NCI-H1092 (cell line): ENCODE data around the gene DLL1.
"Not testable (repeated sequence)": the region's sequence is repeated elsewhere in the genome, so short reads cannot be mapped to it uniquely, and the experiment has no call there.

ENCODE experiments used
- DNase-seq: peaks from one replicate; lab custom pipeline; 2025; lab: John Stamatoyannopoulos, UW

DLL1 gene, protein sequence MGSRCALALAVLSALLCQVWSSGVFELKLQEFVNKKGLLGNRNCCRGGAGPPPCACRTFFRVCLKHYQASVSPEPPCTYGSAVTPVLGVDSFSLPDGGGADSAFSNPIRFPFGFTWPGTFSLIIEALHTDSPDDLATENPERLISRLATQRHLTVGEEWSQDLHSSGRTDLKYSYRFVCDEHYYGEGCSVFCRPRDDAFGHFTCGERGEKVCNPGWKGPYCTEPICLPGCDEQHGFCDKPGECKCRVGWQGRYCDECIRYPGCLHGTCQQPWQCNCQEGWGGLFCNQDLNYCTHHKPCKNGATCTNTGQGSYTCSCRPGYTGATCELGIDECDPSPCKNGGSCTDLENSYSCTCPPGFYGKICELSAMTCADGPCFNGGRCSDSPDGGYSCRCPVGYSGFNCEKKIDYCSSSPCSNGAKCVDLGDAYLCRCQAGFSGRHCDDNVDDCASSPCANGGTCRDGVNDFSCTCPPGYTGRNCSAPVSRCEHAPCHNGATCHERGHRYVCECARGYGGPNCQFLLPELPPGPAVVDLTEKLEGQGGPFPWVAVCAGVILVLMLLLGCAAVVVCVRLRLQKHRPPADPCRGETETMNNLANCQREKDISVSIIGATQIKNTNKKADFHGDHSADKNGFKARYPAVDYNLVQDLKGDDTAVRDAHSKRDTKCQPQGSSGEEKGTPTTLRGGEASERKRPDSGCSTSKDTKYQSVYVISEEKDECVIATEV

DNA sequence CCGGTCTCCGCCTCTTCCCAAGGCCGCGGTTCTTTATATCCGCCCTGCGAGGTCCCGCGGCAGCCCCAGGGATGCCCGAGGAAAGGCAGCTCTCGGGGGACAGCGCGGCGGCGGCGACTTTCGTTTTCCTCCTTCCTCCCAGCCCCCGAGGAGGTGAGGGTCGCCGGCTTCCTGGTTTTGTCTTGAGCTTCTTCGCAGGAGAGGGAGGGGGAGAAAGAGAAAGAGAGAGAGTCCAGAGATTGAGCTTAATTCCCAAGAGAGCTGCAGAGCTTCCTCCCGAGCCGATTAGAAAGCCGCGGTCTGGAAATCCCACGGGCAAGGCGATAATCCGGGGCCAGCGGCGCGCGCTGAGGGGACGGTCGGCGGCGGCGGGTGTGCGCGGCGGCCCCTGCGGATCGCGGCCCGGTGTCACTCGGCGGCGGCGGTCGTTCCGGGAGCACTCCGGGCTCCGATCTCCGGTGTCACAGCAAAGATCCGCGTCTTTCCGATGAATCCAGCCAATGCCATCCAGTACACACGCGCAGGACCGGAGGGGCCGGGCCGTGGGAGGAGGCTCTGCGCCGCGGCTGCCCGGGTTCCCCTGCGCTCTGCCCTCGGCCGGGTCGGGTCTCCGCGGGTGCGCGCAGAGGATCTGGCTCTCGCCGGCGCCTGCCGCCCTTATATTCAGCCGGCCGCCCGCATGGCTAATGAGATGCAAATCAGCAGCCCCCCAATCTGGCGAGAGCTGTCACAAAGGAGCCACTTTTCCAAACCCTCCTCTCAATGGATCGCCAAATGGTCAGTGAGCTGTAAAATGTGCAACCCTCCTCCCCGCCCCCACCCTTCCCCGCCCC, at the start of gene DLL1:
Gene DLL1 (minus strand): TSS at position 783 of the 833 bp plus-strand sequence. CDS start 939 bp downstream, outside the sequence.
- DNase-seq = peak; percentile 91

DNA sequence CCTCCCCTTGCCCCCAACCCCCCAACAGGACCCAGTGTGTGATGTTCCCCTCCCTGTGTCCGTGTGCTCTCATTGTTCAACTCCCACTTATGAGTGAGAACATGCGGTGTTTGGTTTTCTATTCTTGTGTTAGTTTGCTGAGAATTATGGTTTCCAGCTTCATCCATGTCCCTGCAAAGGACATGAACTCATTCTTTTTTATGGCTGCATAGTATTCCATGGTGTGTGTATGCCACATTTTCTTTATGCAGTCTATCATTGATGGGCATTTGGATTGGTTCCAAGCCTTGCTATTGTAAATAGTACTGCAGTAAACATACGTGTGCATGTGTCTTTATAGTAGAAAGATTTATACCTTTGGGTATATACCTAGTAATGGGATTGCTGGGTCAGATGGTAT, 44.3 kb upstream of the DLL1 start:
- not testable (repeated sequence) for DNase-seq

DNA sequence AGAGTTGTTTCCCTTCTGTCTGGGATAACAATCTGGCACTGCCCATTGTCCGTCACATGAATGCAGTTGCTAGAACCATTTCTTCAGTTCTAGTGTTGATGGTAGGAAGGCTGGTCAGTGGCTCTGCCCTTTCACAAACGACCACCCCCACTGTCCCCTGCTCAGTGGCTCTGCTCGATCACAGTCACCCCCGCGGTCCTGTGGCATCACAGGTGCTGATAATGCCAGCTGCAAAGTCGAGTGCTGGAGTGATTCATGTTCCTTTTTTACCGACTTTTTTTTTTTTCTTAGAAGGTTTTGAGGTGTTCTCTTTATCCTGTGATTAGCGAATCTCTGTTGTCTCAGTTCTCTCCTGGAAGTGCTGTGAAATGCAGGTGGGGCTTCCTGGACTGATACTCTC, 38.4 kb upstream of the DLL1 start:
- DNase-seq = no peak

DNA sequence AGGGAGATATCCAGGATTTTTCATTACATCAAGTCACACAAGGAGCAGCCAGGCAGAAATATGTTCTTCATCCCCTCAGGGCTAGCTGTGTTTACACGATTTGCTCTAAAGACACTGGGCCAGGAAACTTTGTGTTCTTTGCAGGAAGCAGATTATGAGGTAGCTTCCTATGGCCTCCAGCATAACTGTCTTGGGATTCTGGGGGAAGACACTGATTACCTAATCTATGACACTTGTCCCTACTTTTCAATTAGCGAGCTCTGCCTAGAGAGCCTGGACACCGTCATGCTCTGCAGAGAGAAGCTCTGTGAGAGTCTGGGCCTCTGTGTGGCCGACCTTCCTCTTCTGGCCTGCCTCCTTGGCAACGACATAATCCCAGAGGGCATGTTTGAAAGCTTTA, 26.8 kb upstream of the DLL1 start:
- no peak for DNase-seq

DNA sequence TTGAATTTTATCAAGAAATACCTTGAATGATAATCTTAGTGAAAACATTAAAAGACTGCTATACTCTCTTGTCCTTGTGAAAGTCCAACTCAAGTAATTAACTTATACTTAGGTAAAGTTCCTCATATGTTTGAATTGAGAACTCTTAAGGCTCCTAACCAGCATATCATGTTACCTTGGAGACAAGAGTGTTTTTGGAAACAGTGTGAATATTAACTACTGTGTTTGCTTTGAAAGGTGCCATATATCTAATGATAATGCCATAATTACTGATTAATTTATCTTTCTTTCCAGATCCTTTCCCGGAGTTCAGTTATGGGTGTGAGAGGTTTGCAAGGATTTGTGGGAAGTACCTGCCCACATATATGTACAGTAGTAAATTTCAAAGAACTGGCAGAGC, 26.2 kb upstream of the DLL1 start:
- DNase-seq = no peak

DNA sequence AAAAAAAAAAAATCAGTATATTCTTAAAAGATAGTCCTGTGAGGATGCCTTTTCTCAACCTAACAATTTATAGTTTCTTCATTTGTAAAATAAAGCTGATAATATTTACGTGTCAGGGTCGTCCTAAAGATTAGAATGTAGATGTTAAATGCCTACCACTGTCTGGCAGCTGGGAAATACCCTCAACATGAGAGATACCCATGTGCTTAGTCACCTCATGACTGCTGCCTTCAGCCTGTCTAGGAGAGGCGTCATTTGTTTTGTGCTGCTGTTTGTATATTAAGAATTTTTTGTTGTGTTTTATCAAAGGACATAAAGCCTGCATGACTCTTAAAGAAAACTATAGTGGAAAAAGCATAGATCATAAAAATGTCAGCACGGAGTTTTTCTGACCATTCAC, 25.2 kb upstream of the DLL1 start:
- DNase-seq = no peak

DNA sequence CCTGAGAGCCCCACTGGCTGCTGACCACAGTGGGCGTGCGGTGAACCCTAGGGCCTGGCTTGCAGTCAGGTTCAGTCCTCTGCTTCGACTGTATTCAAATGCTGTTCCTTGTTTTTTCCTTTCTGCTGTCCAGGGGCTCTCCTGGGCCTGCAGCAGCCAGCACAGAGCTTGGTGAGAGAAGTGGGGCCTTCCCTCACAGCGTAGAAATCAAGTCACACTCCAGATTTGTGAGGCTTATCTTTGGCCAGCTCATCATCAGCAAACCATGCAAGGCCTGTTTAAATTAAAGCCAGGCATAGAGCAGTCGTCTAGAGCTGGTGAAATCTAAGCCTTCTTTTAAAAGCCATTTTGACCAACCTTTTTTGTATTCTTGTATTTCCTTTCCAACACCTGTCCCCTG, 24.1 kb upstream of the DLL1 start:
- DNase-seq = no peak

DNA sequence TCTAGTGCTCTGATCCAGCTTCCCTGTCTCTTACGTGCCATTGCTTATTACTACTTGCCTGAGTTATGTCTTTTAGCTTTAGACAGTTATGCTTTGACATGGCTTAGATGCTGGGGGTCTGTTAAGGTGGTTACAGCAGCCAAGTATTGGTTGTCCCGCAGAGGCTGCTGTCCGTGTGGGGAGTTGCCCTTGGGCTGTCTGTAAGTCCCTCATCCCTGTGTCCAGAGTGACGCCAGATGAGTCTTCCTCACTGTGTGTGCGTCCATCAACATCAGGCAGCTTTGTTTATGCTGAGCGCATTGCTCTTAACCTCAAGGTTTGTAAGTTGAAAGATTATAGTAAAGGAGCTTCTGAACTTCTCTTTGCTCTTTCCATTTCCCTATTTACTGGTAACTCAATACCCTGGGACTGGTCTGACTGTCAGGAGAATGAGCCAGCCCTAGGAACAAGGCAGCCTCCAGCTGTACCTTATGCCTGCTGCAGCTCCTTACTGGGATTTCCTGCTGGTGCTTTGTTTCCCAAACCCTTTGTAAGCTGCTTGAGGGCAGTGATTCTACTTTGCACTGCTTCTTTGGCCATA, 22.9 kb upstream of the DLL1 start:
- no peak for DNase-seq

DNA sequence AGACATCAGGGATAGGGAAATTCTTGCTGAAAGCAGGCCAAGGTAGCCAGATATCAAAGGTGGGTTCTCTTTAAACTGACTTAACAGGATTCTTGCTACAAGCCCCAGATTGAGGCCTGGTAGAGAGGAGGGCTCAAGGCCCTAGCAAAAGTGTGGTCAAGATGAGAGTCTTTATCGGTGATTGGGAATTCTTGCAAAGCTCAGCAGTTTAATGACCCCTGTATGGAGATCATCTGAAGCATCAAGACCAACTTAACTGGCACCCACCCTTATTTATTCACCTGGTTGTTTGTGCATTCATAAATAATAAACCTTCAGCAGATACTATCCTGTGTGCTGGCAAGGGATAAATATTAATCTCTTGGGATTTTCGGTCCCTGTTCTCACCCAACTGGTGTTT, 22.0 kb upstream of the DLL1 start:
- no peak for DNase-seq

DNA sequence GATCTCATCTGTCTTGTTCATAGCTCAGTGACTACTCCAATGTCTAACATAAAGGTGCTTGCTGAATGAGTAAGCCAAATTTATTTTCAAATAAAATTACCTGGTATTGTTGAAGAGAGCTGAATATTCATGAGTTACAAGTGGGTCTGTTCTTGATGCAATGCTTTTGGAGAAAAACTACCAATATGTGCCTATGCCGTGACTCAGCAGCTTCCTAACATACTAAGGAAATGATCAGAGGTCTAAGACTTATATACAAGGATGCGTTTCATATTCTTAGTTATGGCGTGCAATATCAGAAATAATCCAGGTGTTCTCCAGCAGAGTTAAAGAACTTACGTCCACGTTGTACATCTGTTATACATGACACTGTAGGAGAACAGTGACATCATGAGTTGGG, 20.8 kb upstream of the DLL1 start:
- no peak for DNase-seq

DNA sequence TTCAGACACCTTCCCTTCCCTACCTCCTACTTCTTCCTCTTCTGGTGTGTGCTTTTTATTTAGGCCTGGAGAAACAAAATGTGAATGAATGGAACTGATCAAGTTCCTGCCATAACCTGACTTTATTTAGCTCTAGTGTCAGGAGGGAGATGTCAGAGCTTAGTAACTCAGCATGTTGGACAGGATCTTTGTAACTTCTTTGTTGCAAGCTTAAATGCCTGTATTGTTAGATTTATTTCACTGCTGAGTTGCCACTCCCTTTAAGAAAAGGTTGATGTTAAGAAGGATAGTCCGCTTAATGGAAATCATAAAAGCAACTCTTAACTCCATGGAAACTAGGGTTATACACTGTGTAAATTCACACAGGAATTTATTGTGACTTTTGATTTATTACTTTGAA, 17.9 kb upstream of the DLL1 start:
- DNase-seq = no peak

DNA sequence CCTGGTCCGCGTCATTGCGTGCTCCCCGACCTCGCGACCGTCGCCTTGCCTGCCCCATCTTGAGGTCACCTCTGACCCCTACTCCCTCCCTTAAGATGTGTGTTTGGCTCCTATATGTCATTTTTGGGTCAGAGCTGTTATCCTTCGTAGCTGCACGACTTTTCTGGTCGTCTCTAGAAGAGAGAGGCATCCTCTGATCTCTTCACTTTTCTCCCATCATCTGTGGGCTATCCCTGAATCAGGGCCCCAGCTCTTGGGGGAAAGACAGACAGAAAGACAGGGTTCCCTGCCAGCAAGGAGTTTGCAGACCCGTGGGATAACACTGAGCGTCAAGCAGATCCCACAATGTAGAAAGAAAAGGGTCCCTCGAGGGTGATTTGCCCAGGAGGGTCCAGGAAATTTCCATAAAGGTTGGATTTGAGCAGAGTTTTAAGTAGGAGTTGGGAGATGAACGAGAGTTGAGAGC, 16.2 kb upstream of the DLL1 start:
- no peak for DNase-seq

DNA sequence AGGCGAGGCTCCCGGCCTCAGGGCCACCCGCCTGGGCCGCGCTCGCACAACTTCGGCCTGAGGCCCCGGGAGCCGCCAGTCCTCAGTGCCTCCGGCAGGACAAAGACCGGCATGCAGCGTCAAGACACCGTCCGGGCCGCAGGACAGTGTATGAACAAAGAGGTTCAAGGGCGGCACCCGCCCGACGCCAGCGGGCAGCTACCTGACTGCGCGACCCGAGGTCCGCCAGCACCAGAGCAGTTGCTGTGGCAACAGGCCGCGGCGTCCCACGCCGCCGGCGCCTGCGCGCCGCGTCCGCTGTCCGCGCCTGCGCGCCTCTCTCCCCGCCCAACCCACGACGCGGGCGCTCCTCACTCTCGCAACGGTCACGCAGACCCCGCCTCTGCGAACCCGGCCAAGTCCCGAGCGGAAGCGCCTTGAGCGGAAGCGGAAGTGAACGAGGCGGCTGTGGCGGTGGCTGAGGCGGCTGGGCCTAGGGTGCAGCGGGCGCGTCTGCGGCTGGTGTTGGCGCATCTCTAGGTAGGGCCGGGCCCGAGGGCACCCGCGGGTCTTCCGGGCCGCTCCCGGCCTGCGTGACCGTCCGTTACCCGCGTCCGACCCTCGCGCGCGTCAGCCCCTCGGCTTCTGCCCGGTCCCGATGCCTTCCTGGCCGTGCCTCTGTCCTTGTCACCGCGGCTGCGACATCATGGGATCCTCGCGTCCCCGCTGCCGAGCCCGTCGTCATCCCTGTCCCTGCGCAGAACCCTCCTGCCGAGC, 15.6 kb upstream of the DLL1 start, which contains the start of gene FAM120B:
Gene FAM120B (plus strand): TSS at position 435 of the 756 bp plus-strand sequence. CDS start 10,633 bp downstream, outside the sequence.
- peak; percentile 99 for DNase-seq

DNA sequence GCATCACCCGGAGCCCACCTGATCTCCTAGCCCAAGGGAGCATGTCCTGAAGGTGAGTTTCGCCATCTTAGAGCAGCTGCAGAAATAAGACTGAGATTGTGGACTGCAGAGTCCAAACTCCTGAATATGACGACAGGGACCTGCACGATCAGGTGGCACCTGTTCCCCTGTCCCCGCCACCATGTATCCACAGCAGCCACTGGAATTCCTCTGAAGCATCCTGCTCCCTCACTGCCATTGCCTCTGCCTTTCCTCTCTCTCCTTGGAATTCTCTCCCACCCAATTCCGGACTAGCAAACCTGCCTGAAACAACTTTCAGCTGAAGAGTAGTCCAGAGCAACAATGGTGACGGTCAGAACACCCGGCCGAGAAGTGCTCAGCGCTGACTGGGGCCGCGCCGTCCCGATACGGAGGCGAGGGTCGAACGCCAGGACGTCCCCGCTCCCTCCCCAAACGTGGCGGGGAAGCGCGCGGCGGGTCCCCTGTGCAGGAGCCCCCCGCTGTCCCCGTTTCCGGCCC, 15.0 kb upstream of the DLL1 start:
- DNase-seq = no peak

DNA sequence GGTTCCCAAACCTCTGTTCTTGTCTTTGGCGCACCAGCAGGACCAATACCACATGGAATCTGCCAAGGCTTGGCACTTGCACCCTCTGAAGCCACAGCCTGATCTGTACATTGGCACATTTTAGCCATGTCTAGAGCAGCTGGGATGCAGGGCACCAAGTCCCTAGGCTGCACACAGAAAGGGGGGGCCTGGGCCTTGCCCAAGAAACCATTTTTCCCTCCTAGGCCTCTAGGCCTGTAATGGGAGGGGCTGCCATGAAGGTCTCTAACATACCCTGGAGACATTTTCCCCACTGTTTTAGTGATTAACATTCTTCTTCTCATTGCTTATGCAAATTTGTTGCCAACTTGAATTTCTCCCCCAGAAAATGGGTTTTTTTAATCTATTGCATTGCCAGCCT, 10.3 kb upstream of the DLL1 start:
- DNase-seq = no peak

DNA sequence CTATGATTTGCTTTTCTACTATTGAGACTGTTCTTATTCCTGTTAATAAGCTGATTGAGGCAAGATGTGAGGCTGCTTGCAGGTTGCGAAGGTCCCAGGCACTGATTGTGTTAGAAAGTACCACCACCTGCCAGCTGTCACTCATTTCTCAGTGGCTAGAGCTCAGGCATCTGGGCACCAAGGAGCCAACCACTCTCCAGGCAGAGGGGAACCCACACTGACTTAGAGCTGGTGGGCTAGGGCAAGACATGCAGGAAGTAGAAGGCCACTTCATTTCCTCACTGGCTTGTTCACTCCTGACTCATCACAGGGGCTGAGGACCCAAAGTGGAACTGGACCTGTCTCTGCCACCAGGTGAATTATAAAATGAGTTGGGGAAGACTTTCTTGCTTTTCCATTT, 7.8 kb upstream of the DLL1 start:
- no peak for DNase-seq

DNA sequence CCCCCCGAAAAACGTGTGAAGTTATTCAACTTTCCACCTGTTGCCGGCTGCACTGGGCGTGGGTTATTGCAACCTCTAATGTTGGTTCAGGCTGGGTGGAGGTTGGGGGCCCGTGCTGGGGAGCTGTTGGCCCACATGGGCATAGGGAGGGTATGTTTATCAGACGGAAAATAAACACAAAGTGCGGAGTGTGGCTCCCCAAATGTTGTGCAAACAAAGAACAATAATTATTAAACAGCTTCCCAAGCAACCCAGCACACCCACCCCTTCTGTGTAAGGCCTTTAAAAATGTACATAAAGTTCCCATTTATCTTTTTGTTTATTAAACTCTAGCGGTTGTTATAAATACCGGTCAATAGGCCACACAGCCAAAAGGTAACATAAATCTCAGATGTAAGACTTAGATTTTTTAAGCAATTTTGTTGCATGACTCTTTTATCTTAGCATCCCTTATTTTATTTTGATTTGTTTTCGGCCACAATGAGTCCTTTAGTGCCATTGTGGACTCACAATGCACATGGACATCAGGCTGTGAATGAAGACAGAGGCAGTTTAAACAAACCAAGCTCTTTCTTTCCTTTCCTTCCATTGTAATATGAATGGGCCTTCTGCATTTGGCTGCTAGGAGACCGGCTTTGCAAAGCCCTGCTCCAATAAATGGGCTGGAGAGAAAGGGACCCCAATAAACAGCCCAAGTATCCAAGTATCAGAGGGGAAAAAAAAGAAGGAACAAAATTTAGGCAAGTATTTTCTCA, 6.9 kb upstream of the DLL1 start:
- DNase-seq = no peak

DNA sequence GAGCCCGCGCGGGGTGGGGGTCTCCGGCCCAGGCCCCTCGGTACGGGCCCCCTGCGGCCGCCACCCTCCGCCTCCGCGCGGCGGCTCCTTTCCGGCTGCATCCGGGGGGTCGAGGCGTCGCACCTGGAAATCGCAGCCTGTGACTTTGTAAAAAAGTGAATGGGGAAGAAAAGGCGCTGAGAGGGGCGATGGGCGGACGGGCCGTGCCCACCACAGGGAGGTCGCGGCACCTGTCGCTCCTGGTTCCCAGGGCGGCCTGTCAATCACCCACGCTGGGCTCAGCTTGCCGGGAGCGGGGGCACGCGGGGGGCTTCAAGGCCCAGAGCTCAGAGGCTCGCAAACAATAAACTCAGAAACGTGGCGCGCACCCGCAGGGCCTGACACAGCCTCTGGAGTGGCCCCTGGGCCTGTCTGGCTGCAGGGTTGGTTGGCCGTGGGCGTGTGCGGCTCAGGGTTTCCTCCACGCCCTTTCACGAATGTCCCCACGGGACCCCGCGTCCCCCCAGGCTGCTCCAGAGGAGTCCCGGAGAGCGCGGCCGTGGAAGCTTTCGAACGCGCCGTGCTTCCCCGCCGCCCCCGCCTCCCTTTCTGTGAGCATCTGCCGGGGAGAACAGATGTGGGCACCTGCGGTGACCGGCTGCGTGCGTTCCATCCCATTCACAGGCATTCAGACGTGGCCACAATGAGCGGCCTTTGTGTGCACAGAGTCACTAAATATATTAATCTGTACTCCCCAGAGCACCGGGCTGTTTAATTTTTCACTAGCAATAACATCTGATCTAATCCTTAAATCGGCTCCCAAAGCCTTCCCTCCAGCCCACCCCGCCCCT, 6.1 kb upstream of the DLL1 start:
- DNase-seq = peak; percentile 52

DNA sequence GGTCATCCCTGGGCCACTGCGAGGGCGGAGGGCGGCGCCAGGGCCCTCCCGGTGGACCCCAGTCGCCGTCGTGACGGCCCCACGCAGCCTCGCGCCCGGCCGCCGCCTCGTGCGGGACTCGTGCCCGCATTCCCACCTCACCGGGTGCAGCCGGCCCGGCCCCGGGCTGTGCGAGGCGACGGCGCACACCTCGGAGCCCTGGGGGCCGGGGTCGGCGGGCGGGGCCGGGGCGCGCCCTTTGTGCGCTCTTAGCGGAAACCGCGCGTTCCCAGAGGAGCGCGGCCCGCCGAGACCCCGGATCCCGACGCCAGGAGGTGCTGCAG, 5.5 kb upstream of the DLL1 start:
- no peak for DNase-seq
